GM10266 (cell line): ENCODE results near the gene SORBS2.

Source experiments
- DNase-seq: peaks from one replicate; pipeline ENCODE4 v3.0.0; 2012; ENCODE audit errors: extremely low spot score
- CTCF ChIP-seq: IDR thresholded peaks from 2 replicates; pipeline ENCODE4 v1.5.1; 2012; ENCODE audit warnings: mild to moderate bottlenecking, low read depth; ENCODE audit not compliant: control insufficient read depth, insufficient read depth; ENCODE audit errors: missing control alignments

Gene SORBS2

DNA sequence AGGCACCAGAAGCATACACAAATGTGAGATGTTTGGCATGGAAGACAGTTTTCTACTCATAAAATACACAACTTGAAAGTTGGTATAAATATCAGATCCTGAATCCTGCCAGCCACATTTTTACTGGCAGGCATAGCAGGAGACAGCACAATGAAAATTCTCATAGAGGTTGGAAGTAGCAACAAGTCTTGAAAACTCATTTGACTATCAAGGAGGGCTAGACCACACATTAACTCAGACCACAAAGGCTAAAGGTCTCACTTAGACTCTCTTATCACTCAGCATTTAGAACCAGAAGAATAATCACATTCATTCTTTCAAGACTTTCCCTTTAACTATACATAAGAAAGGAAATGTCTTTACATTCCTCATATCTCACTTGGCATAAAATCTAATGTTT is 56.5 kb downstream of the SORBS2 start:
- no peak for DNase-seq
- no peak for TF ChIP-seq CTCF

- TF ChIP-seq CTCF, result no peak
- DNase-seq, result no peak
These were observed 57.0 kb downstream of the SORBS2 start for GRCh38 chr4:185754961-185755360.

DNA sequence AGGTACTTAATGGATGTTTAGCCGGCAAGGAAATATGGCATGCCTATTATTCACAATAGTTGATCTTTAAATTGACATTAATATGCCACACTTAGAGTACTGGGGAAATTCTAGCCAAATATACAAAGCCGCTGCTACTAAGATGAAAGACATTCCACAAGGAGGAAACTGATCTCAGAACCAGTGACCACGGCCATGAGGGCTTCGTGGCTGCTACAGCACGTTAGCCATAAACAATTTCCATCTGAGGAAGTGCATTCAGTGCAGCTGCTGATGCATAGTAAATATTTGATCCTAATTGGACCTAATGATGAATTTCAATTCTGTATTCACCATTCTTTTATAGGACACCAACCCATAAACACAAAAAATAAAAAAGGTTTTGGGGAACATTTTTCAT is 59.1 kb downstream of the SORBS2 start:
- DNase-seq, result no peak

GRCh38 chr4:185749858-185750257 is 62.1 kb downstream of the SORBS2 start:
- TF ChIP-seq CTCF, result no peak
- DNase-seq, result no peak

More for the DNA sequence above, 59.1 kb downstream of the SORBS2 start:
- TF ChIP-seq CTCF, result no peak

GRCh38 chr4:185748901-185749390 is 63.0 kb downstream of the SORBS2 start:
- no peak for TF ChIP-seq CTCF
- no peak for DNase-seq

DNA sequence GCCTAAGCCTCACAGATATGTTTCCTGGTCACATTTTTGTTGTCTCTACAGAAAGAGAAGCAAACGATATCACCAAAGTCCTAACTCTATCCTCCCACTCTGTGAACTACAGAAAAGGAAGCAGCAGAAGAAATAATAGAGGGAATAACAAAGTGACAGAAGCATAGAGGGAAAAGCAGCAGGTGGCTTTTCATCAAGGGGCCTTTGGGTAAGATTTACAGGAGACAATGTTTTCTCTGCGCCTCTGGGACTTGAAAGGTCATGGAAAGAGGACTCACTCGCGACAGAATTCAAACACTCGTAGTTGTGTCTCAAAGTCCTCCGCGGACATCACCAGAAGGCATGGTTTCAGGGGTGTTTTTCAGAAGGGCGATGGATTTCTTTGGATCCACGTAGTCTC is 66.1 kb downstream of the SORBS2 start:
- no peak for TF ChIP-seq CTCF

DNA sequence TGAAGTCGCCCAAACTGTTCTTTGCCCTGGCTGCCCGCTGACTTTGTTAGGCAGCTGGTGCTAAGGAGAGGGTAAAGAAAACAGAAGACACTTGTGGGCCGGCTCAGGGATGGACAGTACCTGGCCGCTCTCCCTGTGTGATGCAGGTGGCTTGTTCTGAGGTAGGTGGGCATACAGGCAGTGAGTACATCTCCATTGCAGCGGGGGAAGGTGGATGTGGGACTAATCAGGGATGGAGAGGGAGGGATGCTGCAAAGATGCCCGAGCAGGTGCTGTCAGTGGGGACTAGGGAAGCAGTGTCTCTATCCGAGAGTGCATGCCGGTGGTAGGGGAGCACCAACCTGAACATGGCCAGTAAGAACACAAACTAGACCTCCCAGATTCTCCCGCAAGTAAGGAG is 67.0 kb downstream of the SORBS2 start:
- no peak for DNase-seq
- TF ChIP-seq CTCF, result no peak

More for the DNA sequence above, 66.1 kb downstream of the SORBS2 start:
- DNase-seq, result no peak
